Sciatic nerve (tissue), 2 donors: ENCODE measurements around the gene HECW1. TPM values are rescaled to one million over a fixed set of nuclear protein-coding genes. Genes with fewer than 3 reads are reported as not detected.
"Not testable (repeated sequence)": the region's sequence is repeated elsewhere in the genome, so short reads cannot be mapped to it uniquely, and the experiment has no call there.

Experiments used
- ATAC-seq: fragments of 200-7000 bp; cut with Tn5 transposase; one replicate; pipeline ENCODE4 v1.9.1; 2020; ENCODE audit warnings: mild to moderate bottlenecking, moderate library complexity
- DNase-seq: peaks from one replicate; pipeline ENCODE4 v3.0.0-alpha.2; 2020; ENCODE audit warnings: low spot score
- intact Hi-C: fragments of 100-400 bp; cut with DNase I; formaldehyde crosslinking; loops from one replicate; pipeline ENCODE4 v1.14.2; 2022
- total RNA-seq: library from RNA; stranded (reverse); fragmentation: NEBNext Ultra II Directional; extraction: Animal tissue kit (Norgen Biotek cat#: 25700); gene quantifications from one replicate; pipeline ENCODE4 v1.2.1, GENCODE V29; 2021
- donor health status: DM: no; HTN: no; CAD: no.
- donor health status: DM: no; HTN: no; CAD: no.

Gene HECW1
- total RNA-seq, 1 donor from 2014 or later: 4.8 TPM

GRCh38 chr7:43195768-43196167 lies 83.3 kb downstream of the HECW1 start:
- DNase-seq: no peak
- no peak for ATAC-seq
- intact Hi-C loops: no loop called here

GRCh38 chr7:43196379-43196778 lies 83.9 kb downstream of the HECW1 start:
- DNase-seq (no peak), ATAC-seq (no peak)
- intact Hi-C loops: no loop called here

- no peak for DNase-seq
- no peak for ATAC-seq
- intact Hi-C loops: no loop called here
Observed at GRCh38 chr7:43198016-43198415, 85.6 kb downstream of the HECW1 start.

- intact Hi-C loops: no loop called here
- DNase-seq: no peak
- no peak for ATAC-seq
Observed at GRCh38 chr7:43198599-43199090, 86.2 kb downstream of the HECW1 start.

GRCh38 chr7:43199371-43200160 lies 87.1 kb downstream of the HECW1 start:
- intact Hi-C loops: no loop called here
- DNase-seq: no peak
- ATAC-seq: no peak

GRCh38 chr7:43201912-43202311 lies 89.5 kb downstream of the HECW1 start:
- intact Hi-C loops: no loop called here
- ATAC-seq: no peak

GRCh38 chr7:43204081-43204480 lies 91.6 kb downstream of the HECW1 start:
- DNase-seq: no peak

More at GRCh38 chr7:43201912-43202311, 89.5 kb downstream of the HECW1 start:
- DNase-seq: no peak

GRCh38 chr7:43205171-43205795 lies 92.8 kb downstream of the HECW1 start:
- DNase-seq (no peak), ATAC-seq (no peak)
- intact Hi-C loops: no loop called here

More at GRCh38 chr7:43204081-43204480, 91.6 kb downstream of the HECW1 start:
- intact Hi-C loops: no loop called here
- ATAC-seq: no peak

GRCh38 chr7:43208242-43208641 lies 95.8 kb downstream of the HECW1 start:
- DNase-seq (no peak), ATAC-seq (no peak)
- intact Hi-C loops: no loop called here

GRCh38 chr7:43210539-43210938 lies 98.1 kb downstream of the HECW1 start:
- intact Hi-C loops, ATAC-seq, DNase-seq: not testable (repeated sequence)

GRCh38 chr7:43211286-43211685 lies 98.8 kb downstream of the HECW1 start:
- intact Hi-C loops: no loop called here
- ATAC-seq: no peak
- no peak for DNase-seq

- intact Hi-C loops: no loop called here
- ATAC-seq: no peak
Observed at GRCh38 chr7:43211693-43212092, 99.2 kb downstream of the HECW1 start.

GRCh38 chr7:43212921-43213320 lies 100.5 kb downstream of the HECW1 start:
- ATAC-seq (no peak), DNase-seq (no peak)
- intact Hi-C loops: no loop called here

More at GRCh38 chr7:43211693-43212092, 99.2 kb downstream of the HECW1 start:
- DNase-seq: no peak

- intact Hi-C loops: no loop called here
- ATAC-seq (no peak), DNase-seq (no peak)
Observed at GRCh38 chr7:43215061-43215460, 102.6 kb downstream of the HECW1 start.

- intact Hi-C loops: no loop called here
- ATAC-seq: no peak
- DNase-seq: no peak
Observed at GRCh38 chr7:43217055-43217454, 104.6 kb downstream of the HECW1 start.

- ATAC-seq, DNase-seq, intact Hi-C loops: not testable (repeated sequence)
Observed at GRCh38 chr7:43218901-43219300, 106.5 kb downstream of the HECW1 start.

GRCh38 chr7:43220250-43220649 lies 107.8 kb downstream of the HECW1 start:
- intact Hi-C loops: no loop called here
- ATAC-seq: no peak
- no peak for DNase-seq

GRCh38 chr7:43220742-43221141 lies 108.3 kb downstream of the HECW1 start:
- intact Hi-C loops: no loop called here
- ATAC-seq (no peak), DNase-seq (no peak)

GRCh38 chr7:43229801-43230200 lies 117.4 kb downstream of the HECW1 start:
- no peak for ATAC-seq
- no peak for DNase-seq
- intact Hi-C loops: no loop called here

- ATAC-seq (no peak), DNase-seq (no peak)
- intact Hi-C loops: no loop called here
Observed at GRCh38 chr7:43232366-43232765, 119.9 kb downstream of the HECW1 start.
